NCI-H2171 (cell line): ENCODE data around the gene BICRAL.
"Not testable (repeated sequence)": the region's sequence is repeated elsewhere in the genome, so short reads cannot be mapped to it uniquely, and the experiment has no call there.

Experiments used
- DNase-seq: peaks from one replicate; lab custom pipeline; 2025; lab: John Stamatoyannopoulos, UW

Gene BICRAL

DNA sequence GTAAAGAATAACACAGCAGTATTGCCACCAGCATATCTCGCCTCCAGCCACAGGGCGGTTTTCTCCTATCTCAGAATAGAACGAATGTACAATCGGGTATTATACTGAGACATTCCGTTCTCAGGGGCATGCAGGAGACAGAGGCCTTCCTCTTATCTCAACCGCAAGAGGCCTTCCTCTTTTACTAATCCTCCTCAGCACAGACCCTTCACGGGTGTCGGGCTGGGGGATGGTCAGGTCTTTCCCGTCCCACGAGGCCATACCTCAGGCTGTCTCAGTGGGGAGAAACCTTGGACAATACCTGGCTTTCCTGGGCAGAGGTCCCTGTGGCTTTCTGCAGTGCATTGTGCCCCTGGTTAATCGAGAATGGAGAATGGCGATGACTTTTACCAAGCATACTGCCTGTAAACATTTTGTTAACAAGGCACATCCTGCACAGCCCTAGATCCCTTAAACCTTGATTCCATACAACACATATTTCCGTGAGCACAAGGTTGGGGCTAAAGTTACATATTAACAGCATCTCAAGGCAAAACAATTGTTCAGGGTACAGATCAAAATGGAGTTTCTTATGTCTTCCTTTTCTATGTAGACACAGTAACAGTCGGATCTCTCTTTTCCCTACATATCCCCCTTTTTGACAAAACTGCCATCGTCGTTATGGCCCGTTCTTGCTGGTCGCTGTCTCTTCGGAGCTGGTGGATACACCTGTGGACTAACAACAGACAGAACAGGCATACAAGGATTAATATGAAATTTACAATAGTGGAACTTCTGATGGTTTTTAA lies 112.4 kb downstream of the BICRAL start:
- not testable (repeated sequence) for DNase-seq

DNA sequence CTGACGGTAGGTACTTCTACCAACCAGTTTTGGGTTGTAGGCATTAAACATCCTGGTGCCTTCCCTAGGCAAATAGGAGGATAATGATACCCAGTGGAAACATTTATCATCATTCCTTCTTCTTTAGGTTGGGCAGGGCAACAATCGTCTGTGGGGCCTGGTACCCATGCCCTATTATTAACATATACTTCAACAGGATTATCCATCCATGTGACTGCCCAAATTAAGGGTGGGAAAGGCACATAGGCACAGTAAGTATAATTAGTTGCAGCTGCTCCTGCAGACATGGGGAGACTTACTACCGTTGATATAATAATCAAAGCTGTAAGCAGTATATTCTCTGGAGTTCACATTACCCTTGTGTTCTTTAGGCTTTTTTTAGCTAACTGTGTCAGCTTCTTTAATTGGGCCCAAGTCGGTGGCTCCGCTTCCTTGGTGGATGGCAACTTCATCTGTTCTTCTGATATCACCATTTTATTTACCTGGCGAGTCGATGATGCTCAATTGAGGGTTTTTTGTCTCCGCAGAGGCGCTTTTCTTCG lies 114.4 kb downstream of the BICRAL start:
- no peak for DNase-seq

DNA sequence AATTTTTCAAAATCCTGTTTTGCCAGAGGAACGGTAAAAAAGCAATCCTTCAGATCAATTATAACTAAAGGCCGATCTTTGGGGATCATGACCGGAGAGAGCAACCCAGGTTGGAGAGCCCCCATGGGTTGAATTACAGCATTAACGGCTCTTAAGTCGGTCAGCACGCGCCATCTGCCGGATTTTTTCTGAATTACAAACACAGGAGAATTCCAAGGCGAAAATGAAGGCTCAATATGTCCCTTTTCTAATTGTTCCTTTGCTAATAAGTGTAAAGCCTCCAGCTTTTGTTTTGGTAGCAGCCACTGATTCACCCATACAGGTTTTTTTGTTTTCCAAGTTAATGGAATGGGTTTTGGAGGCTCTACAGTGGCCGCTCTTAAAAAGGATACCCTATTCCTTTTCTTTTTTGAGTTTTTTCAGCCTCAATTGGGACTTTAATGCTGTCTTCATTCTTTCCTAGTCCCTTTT lies 117.1 kb downstream of the BICRAL start:
- peak; percentile 52 for DNase-seq

DNA sequence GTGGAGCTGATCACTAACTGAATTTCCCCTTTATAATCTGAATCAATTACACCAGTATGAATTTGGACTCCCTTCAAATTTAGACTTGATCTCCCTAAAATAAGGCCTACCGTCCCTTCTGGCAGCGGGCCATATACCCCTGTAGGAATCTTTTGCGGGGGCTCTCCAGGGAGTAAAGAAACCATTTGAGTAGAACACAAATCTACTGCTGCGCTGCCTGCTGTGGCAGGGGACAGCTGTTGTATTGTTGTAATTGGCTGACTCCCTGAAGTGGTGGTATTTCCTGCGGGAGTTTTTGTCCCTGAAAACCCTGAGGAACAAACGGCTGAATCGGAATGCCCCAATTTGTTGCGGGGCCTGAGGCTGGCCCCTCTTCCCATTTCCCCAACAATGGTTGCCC lies 118.0 kb downstream of the BICRAL start:
- DNase-seq: peak; percentile 41

DNA sequence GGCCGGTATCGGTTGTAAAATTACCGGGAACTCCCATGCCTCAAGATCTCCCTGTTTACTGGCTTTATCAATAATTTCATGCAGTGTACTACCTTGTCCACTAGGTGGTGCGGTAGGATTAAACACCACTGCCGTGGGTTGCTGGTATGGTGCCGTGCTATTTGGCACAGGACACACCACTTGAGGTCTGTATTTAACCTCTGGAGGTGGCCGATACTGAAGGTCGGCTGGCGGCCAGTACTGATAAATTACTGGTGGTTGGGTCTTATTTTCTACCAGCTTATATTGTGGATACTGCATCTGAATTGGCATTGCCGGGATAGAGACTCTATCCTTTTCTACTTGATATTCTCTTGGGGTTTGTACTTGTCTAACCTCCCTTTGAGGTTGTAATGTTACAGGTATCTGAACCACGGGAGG lies 119.7 kb downstream of the BICRAL start:
- DNase-seq: peak; percentile 71

DNA sequence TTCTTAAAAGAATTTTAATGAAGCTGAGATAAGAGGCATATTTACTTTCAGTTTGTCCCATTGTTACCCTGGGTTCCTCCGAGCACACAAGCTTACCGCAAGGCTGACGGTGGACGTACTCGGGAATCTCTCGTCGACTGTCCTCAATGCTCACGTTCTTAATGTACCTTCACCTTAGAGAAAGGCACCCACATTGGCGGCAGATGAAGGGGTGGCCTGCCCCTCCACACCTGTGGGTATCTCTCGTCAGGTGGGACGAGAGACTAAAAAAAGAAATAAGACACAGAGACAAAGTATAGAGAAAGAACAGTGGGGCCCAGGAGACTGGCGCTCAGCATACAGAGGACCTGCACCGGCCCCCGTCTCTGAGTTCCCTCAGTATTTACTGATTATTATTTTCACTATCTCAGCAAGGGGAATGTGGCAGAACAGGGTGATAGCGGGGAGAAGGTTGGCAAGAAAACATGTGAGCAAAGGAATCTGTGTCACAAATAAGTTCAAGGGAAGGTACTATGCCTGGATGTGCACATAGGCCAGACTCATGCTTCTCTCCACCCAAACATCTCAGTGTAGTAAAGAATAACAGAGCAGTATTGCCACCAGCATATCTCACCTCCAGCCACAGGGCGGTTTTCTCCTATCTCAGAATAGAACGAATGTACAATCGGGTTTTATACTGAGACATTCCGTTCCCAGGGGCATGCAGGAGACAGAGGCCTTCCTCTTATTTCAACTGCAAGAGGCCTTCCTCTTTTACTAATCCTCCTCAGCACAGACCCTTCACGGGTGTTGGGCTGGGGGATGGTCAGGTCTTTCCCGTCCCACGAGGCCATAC lies 120.8 kb downstream of the BICRAL start:
- not testable (repeated sequence) for DNase-seq

DNA sequence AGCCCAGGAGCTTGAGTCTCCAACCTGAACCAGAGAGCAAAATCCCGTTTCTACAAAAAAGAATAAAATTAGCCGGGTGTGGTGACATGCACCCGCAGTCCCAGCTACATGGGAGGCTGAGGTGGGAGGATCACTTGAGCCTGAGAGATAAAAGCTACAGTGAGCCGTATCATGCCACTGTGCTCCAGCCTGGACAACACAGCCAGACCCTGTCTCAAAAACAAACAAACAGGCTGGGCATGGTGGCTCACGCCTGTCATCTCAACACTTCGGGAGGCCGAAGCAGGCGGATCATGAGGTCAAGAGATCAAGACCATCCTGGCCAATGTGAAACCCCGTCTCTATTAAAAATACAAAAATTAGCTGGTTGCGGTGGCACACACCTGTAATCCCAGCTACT lies 122.6 kb downstream of the BICRAL start:
- DNase-seq: no peak

DNA sequence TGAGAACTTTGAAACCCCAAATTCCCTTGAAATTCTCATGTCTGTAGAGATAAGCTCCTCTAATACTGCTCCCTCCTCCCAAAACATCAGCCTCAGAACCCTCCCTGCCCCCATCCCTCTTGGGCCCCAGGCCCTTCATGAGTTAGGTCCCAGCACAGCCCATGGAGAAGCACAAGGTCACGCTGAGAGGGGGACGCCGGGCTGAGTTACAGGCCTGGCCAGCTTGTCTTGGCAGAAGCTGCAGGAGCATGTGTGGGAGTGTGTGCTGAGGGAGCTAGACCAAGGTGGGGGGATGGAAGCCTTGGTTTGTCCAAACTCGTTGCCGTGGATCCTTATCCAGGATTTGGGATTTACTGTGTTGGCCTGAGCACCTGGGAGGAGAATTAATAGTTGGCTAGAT lies 125.5 kb downstream of the BICRAL start:
- DNase-seq: no peak

DNA sequence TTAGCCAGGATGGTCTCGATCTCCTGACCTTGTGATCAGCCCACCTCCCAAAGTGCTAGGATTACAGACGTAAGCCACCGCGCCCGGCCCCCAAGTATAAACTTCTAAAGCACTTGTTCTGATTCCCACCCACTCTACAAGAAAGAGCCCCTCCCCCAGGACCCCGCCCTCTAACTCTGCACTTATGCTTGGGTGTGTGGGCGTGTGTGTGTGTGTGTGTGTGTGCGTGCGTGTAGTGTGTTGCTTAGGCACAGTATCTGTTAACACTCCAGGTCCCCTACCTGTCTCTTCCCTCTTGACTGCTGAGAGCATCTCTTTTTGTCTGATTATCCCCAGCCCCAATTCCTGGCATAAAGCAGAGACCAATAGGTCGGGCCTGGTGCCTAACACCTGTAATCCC lies 128.0 kb downstream of the BICRAL start:
- DNase-seq: no peak

DNA sequence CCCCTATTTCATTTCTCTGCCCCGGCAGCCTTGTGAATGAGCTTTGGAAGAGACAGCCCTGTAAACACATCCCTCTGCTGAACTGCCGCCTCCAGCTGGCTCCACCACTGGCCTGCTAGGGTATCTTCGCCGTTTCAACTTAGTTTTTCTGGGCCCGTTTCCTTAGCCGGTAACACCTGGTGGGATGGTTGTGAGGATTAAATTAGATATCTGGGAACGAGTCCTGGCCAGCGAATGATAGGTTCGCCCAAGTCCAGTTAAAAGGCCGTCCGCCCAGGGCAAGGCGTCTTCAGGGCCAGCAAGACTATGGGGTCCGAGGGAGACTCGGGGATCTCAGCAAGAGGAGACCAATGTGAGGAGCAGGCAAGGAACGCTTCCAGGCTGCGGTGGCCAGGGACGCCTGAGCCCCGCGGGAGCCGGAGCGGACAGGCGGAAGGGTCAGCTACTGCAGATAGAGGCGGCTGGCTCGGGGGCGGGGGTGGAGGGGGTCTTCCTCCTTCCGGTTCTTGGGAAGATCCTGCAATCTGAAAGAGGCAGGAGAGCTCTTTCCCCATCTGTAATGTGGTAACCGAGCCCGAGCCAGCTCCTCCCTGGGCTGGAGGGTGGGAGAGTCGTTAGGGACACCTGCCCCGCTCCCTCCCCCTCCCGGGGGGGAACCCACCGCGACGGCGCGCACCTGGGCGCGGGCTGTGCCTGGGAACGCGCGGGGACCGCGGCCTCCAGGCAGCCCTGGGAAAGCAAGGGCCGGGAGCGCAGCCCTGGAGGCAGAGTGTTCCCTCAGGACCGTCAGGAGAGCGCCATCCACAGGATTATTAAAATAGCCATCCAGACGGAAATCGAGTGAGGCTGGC lies 129.5 kb downstream of the BICRAL start:
- DNase-seq: peak; percentile 90

DNA sequence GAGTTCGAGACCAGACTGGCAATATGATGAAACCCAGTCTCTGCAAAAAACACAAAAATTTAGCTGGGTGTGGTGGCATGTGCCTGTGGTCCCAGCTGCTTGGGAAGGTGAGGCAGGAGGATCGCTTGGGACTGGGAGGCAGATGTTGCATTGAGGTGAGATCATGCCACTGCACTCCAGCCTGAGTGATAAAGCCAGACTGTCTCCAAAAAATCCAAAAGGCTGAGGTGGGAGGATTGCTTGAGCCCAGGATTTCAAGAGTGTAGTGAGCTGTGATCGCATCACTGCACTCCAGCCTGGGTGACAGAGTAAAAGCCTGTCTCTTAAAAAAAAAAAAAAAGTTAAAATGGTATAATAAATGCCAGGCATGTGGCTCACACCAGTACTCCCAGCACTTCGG lies 132.7 kb downstream of the BICRAL start:
- DNase-seq: no peak

DNA sequence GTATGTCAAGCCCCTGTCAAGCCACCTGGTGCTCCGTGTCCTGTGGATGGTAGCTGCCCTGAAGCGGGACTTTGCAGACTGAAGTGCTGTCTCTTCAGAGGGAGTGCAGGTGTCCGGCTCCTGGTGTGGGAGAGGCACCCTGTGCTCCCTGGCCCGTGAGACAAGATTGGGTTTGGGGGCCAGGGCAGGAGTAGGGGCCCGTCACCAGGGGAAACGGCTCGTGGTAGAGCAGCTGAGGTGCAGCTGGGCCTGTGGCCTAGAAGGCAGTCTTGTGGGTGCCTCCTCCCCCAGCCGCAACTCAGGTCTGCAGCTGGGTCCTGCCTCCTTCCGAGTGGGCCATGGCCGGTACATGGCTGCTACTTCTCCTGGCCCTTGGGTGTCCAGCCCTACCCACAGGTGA lies 133.9 kb downstream of the BICRAL start, which contains the start of gene PTCRA:
TSS of gene PTCRA (plus strand) at position 322 of the 400 bp plus-strand sequence. CDS start at position 339, 17 bp downstream.
- no peak for DNase-seq

DNA sequence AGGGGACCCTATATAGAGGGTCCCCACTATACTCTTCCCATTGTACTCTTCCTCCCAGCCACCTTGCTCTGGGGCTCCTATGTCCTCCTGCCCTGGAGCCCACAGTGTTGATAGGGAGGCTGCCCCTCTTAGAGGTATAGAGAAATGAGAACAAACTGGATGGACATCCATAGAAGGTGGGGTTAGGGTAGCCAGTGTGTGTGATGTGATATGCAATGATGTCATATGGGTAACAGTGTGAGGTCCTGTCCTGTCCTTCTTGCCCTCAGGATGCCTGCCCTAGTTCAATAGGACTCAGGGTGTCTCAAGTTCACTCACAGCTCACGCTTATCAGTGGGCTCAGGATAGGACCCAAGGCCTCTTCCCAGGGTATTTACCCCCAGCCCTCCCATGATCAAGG lies 134.4 kb downstream of the BICRAL start:
- no peak for DNase-seq
